ENCODE measurements around the gene CTCF.

Gene CTCF

DNA sequence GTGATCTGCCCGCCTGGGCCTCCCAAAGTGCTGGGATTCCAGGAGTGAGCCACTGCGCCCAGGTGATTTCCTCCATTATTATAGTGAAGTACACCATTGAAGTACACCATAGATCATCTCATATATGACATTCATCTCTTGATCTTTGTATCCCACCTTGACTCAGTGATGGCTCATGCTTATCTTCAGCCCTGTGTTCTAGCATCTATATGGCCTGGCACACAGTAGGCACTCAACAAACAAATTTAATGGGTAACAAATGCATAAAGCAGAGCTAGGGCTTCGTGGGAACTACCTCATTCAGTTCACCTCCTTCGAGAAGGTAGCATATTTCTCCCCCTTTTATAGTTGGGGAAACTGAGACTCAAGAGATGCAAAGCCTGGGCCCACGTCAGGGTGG lies 103.3 kb downstream of the CTCF start:
- DNase-seq (ENCODE audit: low read depth) = no peak

DNA sequence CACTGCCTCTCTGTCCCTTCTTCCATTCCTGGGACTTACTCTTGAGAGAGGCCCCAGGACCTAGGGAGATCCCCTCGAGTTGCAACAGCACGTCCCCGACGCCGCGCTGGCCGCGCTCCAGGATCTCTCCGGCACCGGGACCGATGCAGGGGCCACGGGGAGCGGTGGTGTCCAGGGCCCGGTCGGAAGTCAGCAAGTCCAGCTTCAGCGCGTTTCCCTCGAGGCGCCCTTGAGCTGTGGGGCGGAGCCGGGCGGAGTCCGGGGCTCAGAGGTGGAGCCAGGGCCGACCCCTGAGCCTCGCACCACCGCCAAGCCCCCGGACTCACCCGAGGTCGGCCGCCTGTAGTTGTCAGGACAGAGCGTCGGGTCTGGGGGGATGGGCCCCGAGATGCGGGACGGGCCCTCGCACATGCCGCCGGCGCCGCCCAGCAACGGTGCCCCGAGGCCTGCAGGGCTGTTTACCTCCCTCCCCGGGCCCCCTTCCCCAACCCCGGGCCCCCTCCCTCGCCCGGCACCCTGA lies 103.8 kb downstream of the CTCF start:
- no peak for DNase-seq (ENCODE audit: low read depth)

DNA sequence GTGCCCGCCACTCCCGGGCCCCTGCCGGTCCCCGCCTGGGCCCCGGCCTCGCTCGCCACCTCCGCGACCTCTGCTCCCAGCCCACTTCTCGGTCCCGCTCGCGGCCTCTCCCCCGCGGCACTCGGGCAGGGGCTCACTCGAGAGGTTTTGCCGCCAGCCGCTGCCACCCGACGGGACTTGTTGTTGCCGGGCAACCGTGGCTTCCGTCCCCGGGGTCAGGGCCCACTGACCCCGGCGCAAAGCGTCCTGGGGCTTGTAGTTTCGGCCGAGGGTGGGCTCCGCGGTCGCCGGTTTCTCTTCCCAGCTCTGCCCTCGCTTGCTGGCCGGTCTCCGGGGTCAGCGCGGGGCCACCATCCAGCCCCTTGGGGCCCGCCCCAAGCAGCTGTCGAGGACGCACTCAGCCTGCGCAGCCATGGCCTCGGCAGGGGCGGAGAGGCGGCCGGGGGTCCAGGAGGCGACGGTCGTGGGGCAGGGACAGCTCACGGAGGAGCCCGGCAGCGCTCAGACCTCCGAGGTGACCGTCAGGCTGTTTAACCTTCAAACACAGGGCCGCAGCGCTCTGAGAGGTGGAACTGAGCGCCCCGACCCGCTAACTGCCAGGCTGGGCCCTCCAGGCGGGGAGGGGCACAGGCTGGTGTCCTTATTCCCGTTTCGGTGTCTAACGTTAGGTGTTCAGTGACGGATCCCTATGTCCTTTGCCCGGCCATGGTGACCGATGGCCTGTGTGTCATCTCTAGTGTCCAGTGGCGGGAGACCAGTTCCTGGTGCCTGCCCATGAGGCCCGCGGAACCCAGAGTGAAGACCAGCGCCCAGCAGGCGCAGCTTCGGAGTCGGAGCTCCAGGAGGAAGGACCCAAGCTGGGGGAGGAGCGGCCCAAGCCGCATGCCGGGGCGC lies 104.5 kb downstream of the CTCF start, which contains the start of the genes C16orf86 and ENKD1:
C16orf86 (plus strand) TSS at position 256 of the 894 bp plus-strand sequence; CDS start at position 413, 157 bp downstream.
ENKD1 (minus strand) TSS at position 192 of the 894 bp plus-strand sequence. CDS start 308 bp downstream, outside the sequence.
- DNase-seq (ENCODE audit: low read depth) = peak; percentile 73

DNA sequence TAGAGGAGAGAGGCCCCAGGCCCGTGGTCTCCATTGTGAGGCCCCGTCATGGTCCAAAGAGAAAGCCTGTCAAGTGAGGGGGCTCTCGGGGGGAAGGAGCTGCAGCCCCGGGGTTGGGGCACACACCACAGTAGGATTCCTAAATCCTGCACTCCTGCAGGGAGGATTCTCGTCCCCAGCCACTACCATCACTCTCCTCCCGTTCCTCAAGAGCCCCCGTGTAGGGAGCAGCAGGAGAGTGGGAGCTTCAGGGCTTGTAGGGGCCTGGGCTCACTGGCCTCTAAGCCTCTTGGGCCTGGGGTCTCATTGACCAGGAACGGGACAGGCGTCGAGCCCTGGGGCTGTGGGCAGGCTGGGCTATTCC lies 105.1 kb downstream of the CTCF start:
- DNase-seq (ENCODE audit: low read depth) = no peak

DNA sequence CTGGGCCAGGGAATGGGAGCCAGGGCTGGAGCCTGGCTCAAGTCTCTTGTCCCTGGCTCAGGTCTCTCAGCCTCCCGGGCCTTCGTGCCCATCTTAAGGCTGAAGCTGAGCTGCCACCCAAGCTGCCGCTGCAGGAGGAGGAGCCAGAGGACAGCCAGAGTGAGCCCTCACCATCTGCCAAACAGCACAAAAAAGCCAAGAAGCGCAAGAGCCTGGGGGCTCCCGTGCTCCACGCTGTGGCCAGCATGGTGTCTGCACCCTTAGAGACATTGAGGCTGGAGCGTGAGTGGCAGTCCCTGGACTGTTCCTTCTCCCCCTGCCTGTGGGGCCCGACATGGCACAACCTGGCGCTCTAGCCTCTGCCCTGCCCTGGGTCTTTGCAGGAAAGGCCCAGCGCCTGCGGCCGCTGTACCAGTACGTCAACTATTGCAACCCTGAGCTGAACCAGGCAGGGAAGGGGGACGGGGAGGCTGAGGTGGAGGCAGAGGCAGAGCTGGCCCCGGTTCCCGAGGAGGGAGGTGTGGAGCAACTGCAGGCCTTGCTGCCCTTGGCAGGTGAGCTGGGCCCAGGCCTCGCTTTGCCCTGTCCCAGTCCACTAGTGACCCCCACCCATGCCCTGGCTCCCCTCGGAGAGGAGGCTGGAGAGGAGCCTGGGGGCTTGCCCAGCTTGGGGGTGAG lies 105.6 kb downstream of the CTCF start:
- peak; percentile 71 for DNase-seq (ENCODE audit: low read depth)

DNA sequence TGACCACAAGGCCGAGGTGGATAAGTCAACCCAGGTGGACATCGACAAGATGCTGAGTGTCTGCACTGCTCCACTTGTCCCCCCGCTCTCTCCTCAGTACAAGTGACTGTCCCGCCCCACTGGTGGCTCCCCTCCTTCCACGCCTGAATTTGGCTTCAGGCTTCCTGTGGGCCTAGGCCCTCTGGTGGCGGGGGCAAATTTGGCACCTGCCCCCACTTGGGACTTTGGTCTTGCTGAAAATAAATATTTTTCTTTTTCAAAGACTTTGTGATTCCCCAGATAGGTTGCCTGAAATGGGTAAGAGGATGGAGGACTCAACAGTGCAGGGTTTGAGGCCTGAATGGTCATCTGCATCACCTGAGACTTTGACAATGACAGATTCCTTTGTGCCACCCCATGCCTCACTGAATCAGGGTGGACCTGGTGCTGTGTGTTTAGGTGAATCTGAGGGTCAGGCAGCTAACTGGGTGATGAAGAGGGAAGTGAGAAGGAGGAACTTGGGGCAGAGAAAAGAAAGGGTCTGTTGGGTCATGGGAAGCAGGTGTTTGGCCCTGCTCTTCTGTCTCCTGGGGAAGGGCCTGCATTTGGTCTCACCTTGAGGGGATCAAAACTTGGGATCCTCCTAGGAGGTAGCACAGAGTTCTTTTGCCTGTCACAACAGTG lies 106.3 kb downstream of the CTCF start:
- DNase-seq (ENCODE audit: low read depth) = no peak

GRCh38 chr16:67669499-67670101 lies 107.3 kb downstream of the CTCF start:
- DNase-seq (ENCODE audit: low read depth) = no peak

DNA sequence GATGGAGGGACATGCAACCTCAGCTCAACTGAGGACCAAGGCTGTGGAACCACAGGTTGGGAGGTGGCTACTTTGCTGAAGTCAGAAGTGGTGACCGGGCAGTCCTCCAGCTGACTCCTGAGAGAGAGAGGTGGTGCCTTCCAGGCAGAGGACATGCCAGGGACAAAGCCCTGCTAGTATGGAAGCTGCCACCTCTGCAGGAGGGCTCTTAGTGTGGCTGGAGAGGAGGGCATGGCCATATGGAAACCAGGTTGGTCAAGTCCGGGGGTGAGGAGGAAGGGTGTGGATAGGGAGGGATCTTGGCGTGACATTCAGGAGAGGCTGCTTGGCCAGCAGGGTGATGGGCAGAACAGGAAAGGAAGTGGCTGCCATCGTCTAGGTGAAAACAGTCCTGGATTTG lies 110.0 kb downstream of the CTCF start:
- no peak for DNase-seq (ENCODE audit: low read depth)

DNA sequence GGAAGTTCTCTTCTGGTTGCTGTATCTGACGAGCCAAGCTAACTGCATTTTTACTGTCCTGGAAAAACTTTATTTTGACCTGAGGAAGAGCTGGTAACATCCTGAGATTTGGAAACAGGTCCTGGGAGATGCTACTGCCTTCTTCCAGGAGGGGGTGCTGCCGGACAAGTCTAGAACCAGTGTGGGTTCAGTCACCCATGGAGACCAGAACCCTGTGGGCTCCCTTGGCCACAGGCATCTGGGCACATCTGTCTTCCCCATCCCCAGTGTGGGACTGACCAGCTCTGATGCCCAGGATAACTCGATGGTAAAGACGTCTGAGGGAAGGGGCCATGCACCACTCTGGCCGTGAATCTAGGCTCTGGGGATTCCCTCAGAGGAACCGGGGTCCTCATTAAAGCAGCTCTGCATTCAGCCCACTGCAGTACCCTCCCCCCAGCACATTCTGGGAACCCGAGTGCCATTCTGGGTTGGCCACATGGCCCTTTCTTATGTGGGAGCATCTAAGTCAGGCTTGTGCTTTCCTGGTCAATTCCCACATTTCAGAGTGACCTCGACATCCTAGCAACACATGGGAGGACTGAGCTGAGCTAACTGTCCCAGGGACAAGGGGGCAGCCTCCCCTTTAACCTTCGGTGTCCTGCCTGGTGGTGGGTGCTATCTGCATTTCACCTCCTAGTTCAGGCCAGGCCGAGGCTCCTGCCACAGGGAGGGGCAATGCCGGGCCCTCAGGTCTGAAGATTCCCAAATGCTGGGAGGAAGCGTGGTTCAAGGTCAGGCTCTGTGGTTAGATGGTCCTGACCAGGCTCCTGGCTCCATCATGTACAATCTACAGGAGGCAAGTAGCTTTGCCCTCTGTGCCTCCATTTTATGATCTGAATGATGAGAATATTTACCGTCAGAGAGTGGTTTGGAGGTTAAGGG lies 110.7 kb downstream of the CTCF start:
- DNase-seq (ENCODE audit: low read depth) = no peak

- DNase-seq (ENCODE audit: low read depth) = no peak
These were observed 111.6 kb downstream of the CTCF start for GRCh38 chr16:67673712-67674580.

DNA sequence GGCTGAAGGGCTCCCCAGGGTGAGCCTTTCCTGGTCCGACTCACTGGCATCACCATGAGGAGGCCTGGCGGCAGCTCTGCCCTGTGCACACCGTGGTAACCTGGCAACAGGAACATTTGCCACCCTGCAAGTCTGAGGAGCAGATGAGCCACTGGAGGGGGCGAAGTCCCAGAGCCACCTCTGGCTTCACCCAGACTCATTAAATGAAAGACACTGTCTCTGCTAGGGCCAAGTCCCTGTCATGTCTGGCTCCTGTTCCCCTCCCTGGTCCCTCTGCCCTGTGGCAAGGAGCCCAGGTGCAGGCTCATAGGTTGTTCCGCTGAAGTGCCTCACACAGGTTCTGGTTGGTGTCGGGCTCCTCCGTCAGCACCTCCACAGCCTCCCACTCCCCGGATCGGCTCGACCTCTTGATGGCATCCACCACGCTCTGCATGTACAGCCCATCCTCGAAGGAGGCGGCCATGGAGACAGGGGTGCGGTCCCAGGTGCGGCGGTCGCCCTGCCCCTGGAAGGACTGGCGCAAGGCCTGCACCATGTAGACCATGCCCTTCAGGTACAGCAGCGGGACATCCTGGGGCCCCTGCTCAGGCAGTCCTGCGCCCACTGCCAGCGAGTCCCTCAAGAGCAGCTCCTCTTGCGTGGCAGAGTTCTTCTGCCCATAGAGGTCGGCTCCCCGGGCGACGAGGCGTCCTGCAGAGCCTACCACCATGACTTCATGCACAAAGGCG lies 112.7 kb downstream of the CTCF start:
- no peak for DNase-seq (ENCODE audit: low read depth)

- DNase-seq (ENCODE audit: low read depth) = no peak
These were observed 113.2 kb downstream of the CTCF start for GRCh38 chr16:67675579-67675935.

GRCh38 chr16:67675999-67676398 lies 113.7 kb downstream of the CTCF start:
- DNase-seq (ENCODE audit: low read depth) = no peak

DNA sequence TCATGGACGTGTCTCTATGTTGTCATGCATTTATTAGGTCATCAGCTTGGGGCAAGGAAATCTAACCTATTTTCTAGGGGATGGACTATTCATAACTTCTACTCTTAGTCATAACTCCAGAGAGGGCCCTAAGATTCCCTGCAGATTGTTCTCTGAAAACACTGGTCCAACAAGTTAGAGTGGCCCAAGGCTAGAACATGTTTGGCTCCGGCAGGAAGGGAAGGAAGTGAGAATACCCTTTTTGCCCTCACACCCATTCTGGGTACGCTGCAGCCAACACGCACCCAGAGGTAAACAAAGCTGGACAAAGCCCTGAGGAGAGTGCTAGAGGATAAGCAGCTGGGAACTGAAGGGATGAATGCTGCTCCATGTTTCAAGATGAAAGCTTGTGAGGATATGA lies 114.2 kb downstream of the CTCF start:
- no peak for DNase-seq (ENCODE audit: low read depth)

GRCh38 chr16:67676939-67677338 lies 114.6 kb downstream of the CTCF start:
- no peak for DNase-seq (ENCODE audit: low read depth)

GRCh38 chr16:67677712-67678111 lies 115.4 kb downstream of the CTCF start:
- DNase-seq (ENCODE audit: low read depth) = no peak

DNA sequence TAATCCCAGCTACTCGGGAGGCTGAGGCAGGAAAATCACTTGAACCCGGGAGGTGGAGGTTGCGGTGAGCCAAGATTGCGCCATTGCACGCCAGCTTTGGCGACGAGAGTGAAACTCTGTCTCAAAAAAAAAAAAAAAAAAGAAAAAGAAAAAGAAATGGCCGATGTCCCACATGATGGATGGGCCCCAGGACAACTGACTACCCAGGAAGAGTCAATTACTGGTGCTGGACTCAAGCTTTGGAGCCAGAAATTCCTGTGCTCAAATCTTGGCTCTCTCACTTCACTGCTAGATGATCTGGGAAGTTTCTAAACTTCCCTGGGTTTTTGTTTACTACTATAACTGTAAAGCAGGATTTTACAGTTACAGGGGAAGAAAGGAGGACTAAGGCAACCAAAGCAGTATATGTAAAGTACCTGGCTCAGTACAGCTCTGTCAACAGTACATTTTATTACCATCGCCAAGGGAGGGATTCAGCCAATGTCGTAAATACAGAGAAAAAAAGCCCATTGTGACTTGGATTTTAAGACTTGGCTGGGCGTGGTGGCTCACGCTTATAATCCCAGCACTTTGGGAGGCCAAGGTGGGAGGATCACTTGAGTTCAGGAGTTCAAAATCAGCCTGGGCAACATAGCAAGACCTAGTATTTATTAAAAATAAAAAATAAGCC lies 116.2 kb downstream of the CTCF start:
- no peak for DNase-seq (ENCODE audit: low read depth)

Data from activated T-helper 1 cell treated with Interleukin-2 at 50 U/mL for 16 hours (primary cell).